Activated CD8-positive, alpha-beta T cell treated with anti-CD3 and anti-CD28 coated beads for 36 hours (primary cell): Measurements from ENCODE around the gene NUP93. TPM values are rescaled to one million over a fixed set of nuclear protein-coding genes. Genes with fewer than 3 reads are reported as not detected.

Experiments used
- ATAC-seq: fragments of 200-7000 bp; cut with Tn5 transposase; one replicate; pipeline ENCODE4 v1.10.0; 2021; ENCODE audit warnings: mild to moderate bottlenecking, moderate library complexity
- CTCF ChIA-PET: fragments of 350-600 bp; sonication (Branson Sonifier 250); formaldehyde crosslinking; loops from one replicate; lab custom pipeline; 2021; ENCODE audit warnings: antibody characterized with exemption; lab: Charles Lee
- POLR2A ChIA-PET: fragments of 350-600 bp; sonication (Branson Sonifier 250); formaldehyde crosslinking; loops from one replicate; lab custom pipeline; 2021; ENCODE audit warnings: antibody characterized with exemption; lab: Charles Lee
- DNase-seq: peaks from one replicate; pipeline ENCODE4 v3.0.0-alpha.2; 2020
- H3K27ac Mint-ChIP-seq: one replicate; pipeline ENCODE4 v1.8.0; 2021; ENCODE audit warnings: mild to moderate bottlenecking, mixed read lengths
- H3K27me3 Mint-ChIP-seq: one replicate; pipeline ENCODE4 v1.8.0; 2021; ENCODE audit warnings: mixed read lengths
- H3K36me3 Mint-ChIP-seq: one replicate; pipeline ENCODE4 v1.8.0; 2021; ENCODE audit warnings: low read depth, mixed read lengths
- H3K4me1 Mint-ChIP-seq: one replicate; pipeline ENCODE4 v1.8.0; 2021; ENCODE audit warnings: low read depth, mixed read lengths
- H3K4me3 Mint-ChIP-seq: one replicate; pipeline ENCODE4 v1.8.0; 2021; ENCODE audit warnings: mild to moderate bottlenecking, moderate library complexity, mixed read lengths
- H3K9me3 Mint-ChIP-seq: one replicate; pipeline ENCODE4 v1.8.0; 2021; ENCODE audit warnings: mixed read lengths
- intact Hi-C: fragments of 100-400 bp; cut with micrococcal nuclease; formaldehyde crosslinking; loops from one replicate; pipeline ENCODE4 v1.10.0; 2022
- total RNA-seq, 2 experiments: library from RNA; stranded (reverse); gene quantifications; one replicate each; pipeline ENCODE4 v1.2.3, GENCODE V29; 2021
- TF ChIP-seq, protein P1 (sequence below): fragments of 200-600 bp; IDR thresholded peaks from one replicate; pipeline ENCODE4 v1.8.0; 2022; ENCODE audit warnings: antibody characterized with exemption, mild to moderate bottlenecking

Gene NUP93
- total RNA-seq, 2 experiments from 2014 or later = 171 to 191 TPM

GRCh38 chr16:56780646-56781045 lies 50.7 kb downstream of the NUP93 start:
- POLR2A ChIA-PET = interaction anchor here (1.2 kb wide), 1 partner anchor 9 kb away, joined by 3 read pairs; no protein-coding TSS in a partner anchor
- H3K4me1 Mint-ChIP-seq = peaks cover 32% of the 10 kb centered on the region
- intact Hi-C loops = no loop called here
- H3K36me3 Mint-ChIP-seq = peaks cover 2% of the 10 kb centered on the region
- CTCF ChIA-PET = interaction anchor here (0.8 to 1.4 kb wide), 2 partner anchors 11 kb away, joined by 3 to 4 read pairs; no protein-coding TSS in a partner anchor
- H3K27ac Mint-ChIP-seq = no peak overlapping the region
- no peak overlapping the region for H3K4me3 Mint-ChIP-seq
- peak; percentile 7 for DNase-seq
- TF ChIP-seq, protein P1, sequence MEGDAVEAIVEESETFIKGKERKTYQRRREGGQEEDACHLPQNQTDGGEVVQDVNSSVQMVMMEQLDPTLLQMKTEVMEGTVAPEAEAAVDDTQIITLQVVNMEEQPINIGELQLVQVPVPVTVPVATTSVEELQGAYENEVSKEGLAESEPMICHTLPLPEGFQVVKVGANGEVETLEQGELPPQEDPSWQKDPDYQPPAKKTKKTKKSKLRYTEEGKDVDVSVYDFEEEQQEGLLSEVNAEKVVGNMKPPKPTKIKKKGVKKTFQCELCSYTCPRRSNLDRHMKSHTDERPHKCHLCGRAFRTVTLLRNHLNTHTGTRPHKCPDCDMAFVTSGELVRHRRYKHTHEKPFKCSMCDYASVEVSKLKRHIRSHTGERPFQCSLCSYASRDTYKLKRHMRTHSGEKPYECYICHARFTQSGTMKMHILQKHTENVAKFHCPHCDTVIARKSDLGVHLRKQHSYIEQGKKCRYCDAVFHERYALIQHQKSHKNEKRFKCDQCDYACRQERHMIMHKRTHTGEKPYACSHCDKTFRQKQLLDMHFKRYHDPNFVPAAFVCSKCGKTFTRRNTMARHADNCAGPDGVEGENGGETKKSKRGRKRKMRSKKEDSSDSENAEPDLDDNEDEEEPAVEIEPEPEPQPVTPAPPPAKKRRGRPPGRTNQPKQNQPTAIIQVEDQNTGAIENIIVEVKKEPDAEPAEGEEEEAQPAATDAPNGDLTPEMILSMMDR = no peak
- no peaks in the 10 kb centered on the region for H3K9me3 Mint-ChIP-seq
- ATAC-seq = no peak
- H3K27me3 Mint-ChIP-seq = no peaks in the 10 kb centered on the region

- Mint-ChIP-seq H3K27ac (no peak overlapping the region), H3K9me3 (no peaks in the 10 kb centered on the region), H3K27me3 (no peaks in the 10 kb centered on the region), H3K36me3 (peaks cover 2% of the 10 kb centered on the region), H3K4me3 (no peak overlapping the region), H3K4me1 (peaks cover 32% of the 10 kb centered on the region)
- TF ChIP-seq, protein P1 = no peak
- intact Hi-C loops = no loop called here
- DNase-seq (no peak), ATAC-seq (no peak)
- ChIA-PET POLR2A (interaction anchor here (1.2 kb wide), 1 partner anchor 8 kb away, joined by 3 read pairs; no protein-coding TSS in a partner anchor), CTCF (interaction anchor here (1.4 kb wide), 1 partner anchor 10 kb away, joined by 4 read pairs; no protein-coding TSS in a partner anchor)
Observed at GRCh38 chr16:56781528-56781961, 51.6 kb downstream of the NUP93 start.

DNA sequence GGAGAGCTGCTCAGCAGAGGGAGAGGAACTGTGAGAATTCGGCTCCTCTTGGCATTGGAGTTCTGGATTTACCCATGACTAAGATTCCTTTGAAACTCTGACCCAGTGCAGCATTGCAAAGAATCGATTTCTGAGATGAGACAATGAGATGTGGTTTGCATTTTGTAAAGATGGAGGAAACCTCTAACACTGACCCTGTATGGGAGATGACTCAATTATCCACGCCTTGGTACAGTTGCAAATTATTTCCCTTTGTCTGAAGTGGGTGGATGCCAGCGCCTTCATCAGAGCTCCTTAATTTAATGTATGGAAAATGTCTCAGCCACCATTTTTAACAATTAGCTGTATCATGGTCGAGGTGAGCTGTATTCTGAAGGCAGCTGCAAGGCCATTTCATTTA lies 53.4 kb downstream of the NUP93 start:
- H3K9me3 Mint-ChIP-seq = no peaks in the 10 kb centered on the region
- intact Hi-C loops = no loop called here
- CTCF ChIA-PET = interaction anchor here (0.7 to 1.6 kb wide), 2 partner anchors 25 to 81 kb away, joined by 3 read pairs; no protein-coding TSS in a partner anchor
- ATAC-seq = peak; percentile 42
- peaks cover 2% of the 10 kb centered on the region for H3K36me3 Mint-ChIP-seq
- no peak overlapping the region for H3K4me3 Mint-ChIP-seq
- peaks cover 27% of the 10 kb centered on the region for H3K4me1 Mint-ChIP-seq
- TF ChIP-seq, protein P1 = no peak
- POLR2A ChIA-PET = interaction anchor here (1.2 kb wide), 1 partner anchor 11 kb away, joined by 3 read pairs; no protein-coding TSS in a partner anchor
- DNase-seq = peak; percentile 6
- no peak overlapping the region for H3K27ac Mint-ChIP-seq
- no peaks in the 10 kb centered on the region for H3K27me3 Mint-ChIP-seq

- ChIA-PET CTCF (interaction anchor here (1.6 kb wide), 1 partner anchor 13 kb away, joined by 4 read pairs; no protein-coding TSS in a partner anchor), POLR2A (interaction anchor here (1.1 kb wide), 1 partner anchor 108 kb away, joined by 3 read pairs; no protein-coding TSS in a partner anchor)
- ATAC-seq (no peak), DNase-seq (no peak)
- intact Hi-C loops = no loop called here
- TF ChIP-seq, protein P1 = no peak
- Mint-ChIP-seq H3K27me3 (no peaks in the 10 kb centered on the region), H3K4me3 (no peak overlapping the region), H3K27ac (no peak overlapping the region), H3K36me3 (peaks cover 2% of the 10 kb centered on the region), H3K9me3 (no peaks in the 10 kb centered on the region), H3K4me1 (peaks cover 16% of the 10 kb centered on the region)
Observed at GRCh38 chr16:56785317-56785716, 55.4 kb downstream of the NUP93 start.

DNA sequence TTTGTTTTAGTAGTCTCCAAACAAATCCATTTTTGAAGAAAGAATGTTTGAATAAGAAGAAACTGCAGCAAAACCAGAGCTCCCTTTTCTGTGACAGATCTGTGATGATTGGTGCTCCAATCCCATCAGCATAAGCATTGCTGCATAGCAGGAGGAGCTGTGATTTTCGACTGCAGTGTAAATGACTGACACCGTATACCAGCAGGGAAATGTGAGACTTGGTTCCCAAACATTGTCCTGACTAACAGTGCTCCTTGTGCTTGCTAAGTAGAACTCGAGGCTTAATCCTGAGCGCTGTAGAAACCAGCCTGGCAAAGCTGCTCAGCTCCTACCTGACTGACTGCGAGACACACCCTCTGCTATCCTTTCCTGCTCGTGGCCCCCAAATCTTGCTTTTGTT lies 57.2 kb downstream of the NUP93 start:
- H3K27ac Mint-ChIP-seq = no peak overlapping the region
- intact Hi-C loops = no loop called here
- no peaks in the 10 kb centered on the region for H3K9me3 Mint-ChIP-seq
- H3K27me3 Mint-ChIP-seq = no peaks in the 10 kb centered on the region
- DNase-seq (no peak), ATAC-seq (no peak)
- ChIA-PET CTCF (interaction anchor here (1.7 kb wide), 1 partner anchor 85 kb away, joined by 4 read pairs; no protein-coding TSS in a partner anchor), POLR2A (no interaction called here)
- peaks cover 2% of the 10 kb centered on the region for H3K36me3 Mint-ChIP-seq
- TF ChIP-seq, protein P1 = no peak
- H3K4me3 Mint-ChIP-seq = no peak overlapping the region
- peaks cover 10% of the 10 kb centered on the region for H3K4me1 Mint-ChIP-seq
